HG03159 (cell line): ENCODE results near the gene EP400.
"Not testable (repeated sequence)": the region's sequence is repeated elsewhere in the genome, so short reads cannot be mapped to it uniquely, and the experiment has no call there.

Experiments
- ATAC-seq: cut with Tn5 transposase; IDR thresholded peaks from one replicate; pipeline ENCODE4 v1.9.1; 2021; ENCODE audit warnings: mild to moderate bottlenecking, moderate library complexity; ENCODE audit not compliant: unreplicated experiment

EP400 gene

DNA sequence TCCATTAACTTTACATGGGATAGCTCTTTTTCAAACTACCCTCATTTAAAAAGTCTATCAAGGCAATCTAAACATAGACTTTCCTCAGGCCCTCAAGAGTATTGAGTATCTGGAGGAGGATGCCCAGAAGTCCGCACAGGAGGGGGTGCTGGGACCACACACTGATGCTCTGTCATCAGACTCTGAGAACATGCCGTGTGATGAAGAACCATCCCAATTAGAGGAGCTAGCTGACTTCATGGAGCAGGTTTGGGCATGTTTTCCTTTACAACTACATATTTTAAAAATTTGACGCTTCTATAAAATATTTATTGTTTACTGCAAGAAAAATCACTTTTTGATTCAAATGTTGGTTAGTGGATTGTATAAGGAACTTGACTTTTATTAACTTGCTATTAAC is 93.5 kb downstream of the EP400 start:
- no peak for ATAC-seq

DNA sequence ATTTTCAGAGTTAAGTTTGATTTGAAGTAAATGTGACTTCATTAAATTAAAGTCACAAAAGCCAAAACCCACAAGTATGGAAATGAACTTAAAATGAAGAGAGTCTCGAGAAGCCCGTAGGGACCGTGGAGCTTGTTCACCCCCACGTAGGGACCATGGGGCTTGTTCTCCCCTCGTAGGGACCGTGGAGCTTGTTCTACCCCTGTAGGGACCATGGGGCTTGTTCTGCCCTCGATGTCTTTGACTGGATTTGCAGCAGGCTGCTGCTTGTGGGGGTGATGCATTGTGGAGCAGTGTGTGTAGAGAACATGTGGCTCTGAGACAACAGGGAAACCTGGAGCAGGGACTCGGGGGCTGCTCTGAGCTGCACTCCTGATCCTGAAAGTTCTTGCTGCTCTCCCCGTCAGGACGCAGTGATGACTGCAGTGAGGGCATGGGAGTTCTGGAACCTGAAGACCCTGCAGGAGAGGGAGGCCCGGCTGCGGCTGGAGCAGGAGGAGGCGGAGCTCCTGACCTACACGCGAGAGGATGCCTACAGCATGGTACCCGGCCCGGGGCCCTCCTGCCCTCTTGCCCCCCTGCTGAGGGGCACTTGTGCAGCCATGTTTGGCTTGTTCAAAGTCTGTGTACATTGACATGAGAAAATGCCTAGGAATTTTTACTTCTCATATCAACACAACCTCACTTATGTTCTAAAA is 94.2 kb downstream of the EP400 start:
- no peak for ATAC-seq

DNA sequence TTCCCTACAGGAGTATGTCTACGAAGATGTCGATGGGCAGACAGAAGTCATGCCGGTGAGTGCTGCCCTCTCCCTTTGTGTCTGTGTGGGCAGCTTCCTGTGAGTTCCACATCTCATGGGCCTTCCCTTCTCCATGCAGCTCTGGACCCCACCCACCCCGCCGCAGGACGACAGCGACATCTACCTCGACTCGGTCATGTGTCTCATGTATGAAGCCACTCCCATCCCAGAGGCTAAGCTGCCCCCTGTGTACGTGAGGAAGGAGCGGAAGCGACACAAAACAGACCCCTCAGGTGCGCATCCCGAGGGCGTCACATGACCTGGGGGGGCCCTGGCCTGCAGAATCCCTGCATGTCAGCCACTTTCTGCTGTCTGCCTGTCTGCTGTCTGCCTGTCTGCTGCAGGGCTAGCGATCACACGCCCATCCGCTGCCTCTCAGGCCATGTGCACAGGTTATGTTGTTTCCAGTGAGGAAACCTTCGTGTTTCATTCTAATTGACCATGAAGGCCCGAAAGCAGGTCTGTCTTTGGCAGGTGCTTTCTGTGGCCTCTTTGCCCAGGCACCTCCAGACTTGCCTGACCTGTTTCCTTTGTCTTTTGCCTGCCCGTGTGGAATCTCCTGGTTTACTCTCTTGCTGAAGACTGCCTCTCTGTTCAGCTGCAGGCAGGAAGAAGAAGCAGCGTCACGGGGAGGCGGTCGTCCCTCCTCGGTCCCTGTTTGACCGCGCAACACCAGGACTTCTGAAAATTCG is 95.1 kb downstream of the EP400 start:
- ATAC-seq = no peak

DNA sequence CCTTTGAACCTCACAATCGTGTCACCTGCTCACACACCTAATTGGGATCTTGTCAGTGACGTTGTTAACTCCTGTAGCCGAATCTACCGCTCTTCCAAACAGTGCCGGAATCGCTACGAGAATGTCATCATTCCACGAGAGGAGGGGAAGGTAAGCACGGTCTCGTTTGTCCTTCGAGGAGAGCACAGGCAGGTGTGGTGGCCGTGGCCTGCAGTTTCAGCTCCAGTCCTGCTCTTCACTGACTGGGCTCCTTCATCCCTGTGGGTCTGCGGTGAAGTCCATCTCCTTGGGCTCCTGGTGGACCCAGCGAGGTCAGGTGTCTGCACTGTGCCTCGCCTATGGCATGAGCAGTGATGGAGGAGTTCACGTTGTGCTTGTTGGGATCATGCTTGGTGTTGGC is 96.0 kb downstream of the EP400 start:
- ATAC-seq = no peak

DNA sequence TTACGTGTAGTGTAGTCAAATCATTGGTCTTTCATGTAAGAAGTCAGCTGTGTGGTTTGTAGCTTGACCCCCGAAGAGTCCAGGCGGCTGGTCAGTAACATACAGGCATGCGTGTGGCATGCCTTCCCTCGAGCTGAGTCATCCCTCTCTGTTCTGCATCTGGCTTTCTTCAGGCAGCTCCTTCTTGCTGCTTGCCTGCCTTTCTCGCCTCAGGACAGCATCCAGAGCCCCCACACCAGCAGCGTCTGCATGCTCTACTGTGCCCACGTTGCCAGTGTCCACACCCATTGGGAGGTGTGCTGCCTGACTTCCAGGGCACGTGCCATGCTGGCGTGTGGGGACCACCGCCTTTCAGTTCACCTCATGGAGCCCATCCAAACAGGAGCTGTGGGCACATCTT is 96.8 kb downstream of the EP400 start:
- no peak for ATAC-seq

DNA sequence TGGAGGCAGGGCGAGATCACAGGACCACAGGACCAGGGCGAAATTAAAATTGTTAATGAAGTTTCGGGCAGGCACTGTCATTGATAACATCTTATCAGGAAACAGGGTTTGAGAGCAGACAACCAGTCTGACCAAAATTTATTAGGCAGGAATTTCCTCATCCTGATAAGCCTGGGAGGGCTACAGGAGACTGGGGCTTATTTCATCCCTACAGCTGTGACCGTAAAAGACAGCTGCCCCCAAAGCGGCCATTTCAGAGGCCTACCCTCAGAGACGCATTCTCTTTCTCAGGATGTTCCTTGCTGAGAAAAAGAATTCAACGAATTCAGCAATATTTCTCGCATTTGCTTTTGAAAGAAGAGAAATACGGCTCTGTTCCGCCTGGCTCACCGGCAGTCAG is 97.9 kb downstream of the EP400 start:
- not testable (repeated sequence) for ATAC-seq

DNA sequence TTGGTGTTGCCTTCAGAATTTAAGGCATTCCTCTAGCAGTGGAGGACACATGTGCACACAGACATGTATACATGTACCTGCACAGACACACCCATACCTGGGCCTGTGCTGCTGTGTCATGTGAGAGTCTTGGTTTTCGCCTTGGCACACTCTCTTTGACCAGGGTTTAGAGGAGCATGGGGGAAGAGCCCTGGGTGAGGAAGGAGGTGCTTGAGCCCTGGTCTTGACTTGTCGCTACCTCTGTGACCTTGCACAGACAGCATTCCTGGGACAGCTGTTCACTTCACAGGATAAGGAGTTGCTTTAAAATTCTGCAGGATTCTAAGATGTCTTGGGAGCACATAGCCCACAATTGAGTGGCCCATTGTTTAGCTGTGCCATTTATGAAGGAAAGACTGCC is 99.7 kb downstream of the EP400 start:
- ATAC-seq = no peak

DNA sequence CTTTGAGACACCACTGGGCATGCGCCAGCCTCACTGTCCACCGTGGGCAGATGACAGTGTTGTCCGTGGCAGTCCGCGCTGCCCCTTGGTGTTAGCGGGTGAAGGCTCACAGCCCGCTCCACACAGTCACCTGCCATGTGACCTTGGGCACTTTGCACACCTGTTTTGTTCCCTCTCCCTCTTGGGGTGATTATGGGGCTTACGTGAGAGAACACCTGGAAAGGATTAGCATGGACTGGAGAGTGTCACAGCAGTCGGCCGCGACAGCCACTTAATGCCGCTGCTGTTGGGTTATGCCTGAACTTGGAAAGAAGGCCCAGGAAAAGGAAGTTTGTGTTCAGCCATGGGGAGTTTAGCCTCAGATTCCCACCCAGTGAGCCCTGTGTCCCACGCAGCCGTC is 100.1 kb downstream of the EP400 start:
- ATAC-seq = no peak

DNA sequence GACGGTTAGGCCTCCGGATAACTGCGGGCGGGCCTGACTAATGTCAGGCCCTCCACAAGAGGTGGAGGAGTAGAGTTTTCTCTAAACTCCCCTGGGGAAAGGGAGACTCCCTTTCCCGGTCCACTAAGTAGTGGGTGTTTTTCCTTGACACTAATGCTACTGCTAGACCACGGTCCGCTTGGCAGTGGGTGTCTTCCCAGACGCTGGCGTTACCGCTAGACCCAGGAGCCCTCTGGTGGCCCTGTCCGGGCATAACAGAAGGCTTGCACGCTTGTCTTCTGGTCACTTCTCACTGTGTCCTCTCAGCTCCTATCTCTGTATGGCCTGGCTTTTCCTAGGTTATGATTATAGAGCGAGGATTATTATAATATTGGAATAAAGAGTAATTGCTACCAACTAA is 102.0 kb downstream of the EP400 start:
- ATAC-seq = not testable (repeated sequence)

DNA sequence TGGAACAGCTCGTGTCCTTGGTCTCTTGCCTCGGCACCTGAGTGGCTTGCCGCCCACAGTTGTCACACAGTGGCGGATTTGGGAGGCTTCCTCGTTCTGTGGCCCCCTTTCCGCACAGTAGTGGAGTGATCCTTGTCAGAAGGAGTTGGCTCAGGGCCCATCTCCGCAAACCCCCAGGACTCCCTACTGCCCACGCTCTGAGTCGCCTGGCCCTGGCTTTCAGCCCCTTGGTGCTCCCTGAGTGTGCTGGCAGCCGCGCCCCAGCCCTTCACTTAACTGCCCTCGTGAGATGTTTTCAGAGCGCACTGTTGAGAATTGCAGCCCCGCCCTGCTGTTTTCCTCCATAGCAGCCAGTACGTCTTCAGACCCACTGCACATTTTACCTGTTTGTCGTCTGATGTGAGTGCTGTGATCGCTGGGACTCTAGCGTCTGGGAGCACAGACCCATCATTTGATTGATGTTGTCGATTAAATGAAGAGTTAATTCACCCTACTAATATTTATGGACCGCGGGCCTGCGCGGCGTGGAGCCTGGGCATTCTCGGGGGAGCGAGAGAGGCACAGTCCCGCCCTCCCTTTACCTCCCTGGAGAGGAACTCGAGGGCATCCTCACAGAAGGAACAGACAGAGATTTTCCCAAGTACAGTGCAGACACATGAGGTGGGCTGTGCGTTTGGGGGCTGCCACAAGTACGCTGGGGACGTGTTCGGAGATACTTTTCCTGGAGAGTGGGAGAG is 102.6 kb downstream of the EP400 start:
- ATAC-seq = no peak

DNA sequence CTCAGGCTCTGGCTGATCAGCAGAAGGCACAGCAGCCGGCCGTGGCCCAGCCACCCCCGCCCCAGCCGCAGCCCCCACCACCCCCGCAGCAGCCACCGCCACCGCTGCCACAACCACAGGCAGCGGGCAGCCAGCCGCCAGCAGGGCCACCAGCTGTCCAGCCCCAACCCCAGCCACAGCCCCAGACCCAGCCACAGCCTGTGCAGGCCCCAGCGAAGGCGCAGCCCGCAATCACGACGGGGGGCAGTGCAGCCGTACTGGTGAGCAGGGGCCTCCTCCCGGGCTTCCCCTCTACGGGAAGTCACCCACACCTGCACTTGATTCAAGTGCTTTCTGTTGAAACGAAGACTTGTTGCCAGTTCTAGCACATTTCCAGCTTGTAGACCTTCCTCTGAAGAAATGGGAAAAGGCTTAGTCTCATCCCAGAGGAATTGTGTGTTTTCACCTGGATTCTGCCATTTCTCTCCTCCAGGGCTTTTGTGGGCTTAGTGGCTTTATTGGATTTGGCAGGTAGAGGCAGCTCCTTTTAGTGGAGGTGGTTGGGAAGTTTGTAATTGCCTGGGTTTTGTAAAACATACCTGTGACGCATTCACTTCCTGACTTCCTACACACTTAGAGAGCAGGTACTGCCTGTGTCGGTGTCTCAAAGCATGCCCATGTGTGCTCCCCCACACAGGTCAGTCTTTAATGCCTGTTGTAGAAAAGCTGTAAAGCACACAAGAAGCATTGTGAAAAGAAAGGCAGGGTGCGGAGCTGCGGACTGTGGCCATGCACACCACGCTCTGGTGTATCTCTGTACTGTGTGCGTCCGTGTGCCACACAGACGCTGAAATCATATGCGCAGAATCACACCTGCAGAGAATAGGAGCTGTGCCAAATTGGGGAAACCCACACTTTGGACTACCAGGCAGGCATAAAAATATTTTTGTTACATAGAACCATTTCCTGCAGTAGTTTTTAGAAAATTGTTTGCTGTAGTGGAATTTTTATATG is 103.9 kb downstream of the EP400 start:
- no peak for ATAC-seq

DNA sequence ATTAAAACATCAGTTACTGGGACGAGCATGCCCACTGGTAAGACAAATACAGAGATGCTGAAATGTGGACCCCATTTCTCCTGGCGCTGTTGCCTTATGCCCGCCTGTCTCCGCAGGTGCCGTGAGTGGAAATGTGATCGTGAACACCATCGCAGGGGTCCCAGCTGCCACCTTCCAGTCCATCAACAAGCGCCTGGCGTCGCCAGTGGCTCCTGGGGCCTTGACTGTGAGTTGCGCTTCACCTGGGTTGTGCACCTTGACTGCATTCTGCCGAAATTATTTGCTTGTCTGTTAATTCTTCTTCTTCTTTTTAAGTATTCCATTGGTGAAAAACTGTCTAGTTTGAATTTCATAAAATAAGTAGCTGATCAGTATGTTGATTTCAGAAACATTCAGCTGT is 105.2 kb downstream of the EP400 start:
- ATAC-seq = no peak

DNA sequence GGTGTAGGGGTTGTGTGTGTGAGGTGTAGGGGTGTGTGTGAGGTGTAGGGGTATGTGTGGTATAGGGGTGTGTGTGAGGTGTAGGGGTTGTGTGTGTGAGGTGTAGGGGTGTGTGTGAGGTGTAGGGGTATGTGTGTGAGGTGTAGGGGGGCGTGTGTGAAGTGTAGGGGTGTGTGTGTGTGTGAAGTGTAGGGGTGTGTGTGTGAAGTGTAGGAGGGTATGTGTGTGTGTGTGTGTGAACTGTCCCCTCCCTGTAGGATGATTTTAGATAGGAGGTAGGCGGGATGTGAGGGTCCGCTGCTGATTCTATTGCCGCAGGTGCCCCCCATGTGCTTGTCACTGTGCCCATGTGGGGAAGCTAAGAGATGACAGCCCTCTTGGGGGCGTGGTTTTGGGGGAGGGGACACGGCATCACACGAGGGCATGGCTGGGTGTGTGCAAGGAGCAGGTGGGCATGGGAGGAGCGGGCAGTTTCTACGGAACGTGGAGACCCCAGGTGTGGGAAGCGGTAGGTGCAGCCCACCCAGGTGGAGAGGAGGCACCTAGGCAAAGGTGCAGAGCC is 105.9 kb downstream of the EP400 start:
- no peak for ATAC-seq

DNA sequence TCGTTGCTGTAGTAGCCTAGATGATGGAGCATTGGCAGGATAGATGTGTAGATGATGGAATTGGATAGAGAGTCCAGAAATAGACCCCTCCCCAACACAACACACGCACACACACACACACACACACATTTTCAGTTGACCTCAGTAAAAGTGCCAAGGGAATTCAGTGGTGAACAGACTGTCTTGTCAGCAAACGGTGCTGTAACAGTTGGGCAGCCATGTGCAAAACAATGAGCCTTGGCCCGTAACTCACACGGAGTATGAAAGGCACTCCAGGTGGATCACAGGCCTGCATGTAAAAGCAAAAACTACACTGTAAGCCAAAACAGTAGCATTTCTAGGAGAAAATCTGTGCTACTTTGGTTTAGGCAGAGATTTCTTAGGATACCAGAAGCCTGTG is 106.6 kb downstream of the EP400 start:
- no peak for ATAC-seq

DNA sequence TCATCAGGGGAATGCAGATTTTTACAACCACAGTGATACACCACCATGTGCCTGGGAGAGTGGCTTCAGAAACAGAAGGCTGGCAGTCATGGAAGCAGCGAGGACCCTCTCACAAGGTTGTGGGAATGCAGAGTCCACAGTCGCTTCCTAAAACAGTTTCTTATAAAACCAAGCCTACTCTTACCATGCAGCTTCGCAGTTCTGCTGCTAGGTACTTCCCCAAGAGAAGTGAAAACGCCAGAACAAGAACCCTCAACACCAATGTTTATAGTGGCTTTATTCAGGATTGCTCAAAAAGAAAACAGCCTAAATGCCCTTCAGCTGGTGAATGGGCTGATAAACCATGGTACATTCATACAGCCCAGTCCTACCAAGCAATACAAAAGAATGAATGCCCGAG is 107.2 kb downstream of the EP400 start:
- no peak for ATAC-seq

DNA sequence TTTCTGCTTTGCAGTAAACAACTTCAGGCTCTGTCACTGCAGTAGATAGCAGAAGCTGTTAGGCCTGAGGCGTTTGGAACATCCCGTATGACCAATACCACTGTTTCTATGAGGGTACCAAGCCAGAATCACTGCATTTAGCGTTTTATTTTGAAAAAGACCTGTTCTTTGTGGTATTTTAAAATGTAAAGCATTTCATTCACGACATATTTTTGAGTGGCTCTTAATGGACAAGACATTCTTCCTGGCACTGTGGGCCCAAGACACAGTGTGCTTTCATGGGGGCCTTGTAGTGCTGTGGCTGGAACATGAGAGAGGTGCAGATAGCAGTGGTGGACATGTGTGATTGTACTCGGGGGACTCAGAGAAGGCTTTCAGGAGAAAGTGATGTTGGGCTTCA is 107.9 kb downstream of the EP400 start:
- ATAC-seq = no peak

DNA sequence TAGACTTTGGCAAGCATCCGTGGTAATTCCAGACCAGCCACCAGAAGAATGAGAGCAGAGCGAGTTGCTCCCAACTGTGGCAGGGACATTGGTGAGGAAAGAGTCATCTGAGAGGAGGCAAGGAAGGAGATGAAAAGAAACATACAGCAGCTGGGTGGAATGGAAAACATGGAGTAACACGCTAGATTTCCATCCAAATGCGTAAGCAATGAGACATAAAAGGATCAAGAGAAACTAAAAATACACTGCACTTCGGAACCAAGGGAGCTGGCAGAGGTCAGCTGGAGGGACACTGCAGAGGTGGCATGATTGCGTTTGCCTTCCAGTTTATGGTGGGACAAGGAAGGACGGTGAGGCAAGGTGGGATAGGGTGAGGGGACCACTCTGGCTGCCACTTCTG is 111.5 kb downstream of the EP400 start:
- no peak for ATAC-seq

DNA sequence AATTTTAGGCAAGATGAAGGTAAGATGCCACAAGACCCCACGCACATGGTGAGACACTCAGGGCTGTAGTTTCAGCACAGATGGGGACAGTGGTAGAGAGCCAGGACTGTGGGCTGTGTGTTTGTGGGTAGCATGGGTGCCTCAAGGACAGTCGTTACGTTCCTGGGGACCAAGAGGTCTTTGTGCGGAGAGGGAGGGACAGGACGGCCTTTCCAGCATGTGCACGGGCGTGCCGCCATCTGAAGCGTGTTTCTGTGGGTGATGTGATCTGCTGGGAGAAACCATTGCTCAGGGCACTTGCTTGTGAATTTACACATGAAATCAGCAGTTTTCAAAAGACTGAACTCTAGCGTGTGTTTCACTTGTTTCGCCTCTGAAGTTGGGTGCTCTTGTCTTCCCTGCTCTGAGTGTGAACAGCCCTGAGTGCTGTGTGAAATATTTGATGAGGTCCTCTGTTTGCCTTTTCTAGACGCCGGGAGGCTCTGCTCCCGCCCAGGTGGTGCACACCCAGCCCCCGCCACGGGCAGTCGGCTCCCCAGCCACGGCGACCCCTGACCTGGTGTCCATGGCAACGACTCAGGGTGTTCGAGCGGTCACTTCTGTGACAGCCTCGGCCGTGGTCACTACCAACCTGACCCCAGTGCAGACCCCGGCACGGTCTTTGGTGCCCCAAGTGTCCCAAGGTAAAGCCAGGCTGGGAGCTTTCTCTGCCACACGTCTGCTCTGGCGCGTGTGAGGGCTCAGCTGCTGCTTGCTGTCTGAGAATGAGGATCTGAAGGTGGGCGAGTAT is 112.1 kb downstream of the EP400 start:
- no peak for ATAC-seq

DNA sequence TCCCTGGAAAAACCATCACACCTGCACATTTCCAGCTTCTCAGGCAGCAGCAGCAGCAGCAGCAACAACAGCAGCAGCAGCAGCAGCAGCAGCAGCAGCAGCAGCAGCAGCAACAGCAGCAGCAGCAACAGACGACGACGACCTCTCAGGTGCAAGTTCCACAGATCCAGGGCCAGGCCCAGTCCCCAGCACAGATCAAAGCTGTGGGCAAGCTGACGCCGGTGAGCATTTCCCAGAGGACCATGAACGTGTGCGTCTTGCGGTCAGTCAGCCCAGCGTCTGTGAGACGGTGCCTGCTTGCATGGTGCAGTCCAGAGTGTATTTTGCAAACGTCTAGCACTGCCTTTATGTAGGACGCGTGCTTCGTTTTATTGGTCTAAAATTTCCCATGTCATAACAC is 112.7 kb downstream of the EP400 start:
- ATAC-seq = no peak

DNA sequence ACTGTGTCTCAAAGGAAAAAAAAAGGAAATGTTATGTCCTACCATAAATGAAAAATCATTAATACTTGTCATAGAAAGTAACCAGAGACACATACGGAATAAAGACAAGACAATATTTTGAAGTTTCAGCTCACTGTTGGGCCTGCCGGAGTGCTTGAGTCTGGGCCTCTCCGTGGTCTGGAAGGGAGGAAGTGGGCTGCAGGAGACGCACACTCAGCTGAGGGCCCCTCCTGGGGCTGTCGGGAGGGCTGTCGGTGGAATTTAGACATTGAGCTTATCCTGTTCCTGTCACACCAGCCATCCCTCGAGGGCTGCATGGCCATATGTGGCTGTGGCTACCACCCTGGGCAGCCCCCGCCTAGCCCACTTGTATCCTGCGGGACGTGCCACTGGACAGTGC is 113.7 kb downstream of the EP400 start:
- ATAC-seq = no peak
